ENCODE results near the gene SLC9A6. TPM values are rescaled to one million over a fixed set of nuclear protein-coding genes. Genes with fewer than 3 reads are reported as not detected.
"Not testable (repeated sequence)": the region's sequence is repeated elsewhere in the genome, so short reads cannot be mapped to it uniquely, and the experiment has no call there.

The SLC9A6 gene
- total RNA-seq, 1 donor from 2014 or later, result 15.5 TPM

DNA sequence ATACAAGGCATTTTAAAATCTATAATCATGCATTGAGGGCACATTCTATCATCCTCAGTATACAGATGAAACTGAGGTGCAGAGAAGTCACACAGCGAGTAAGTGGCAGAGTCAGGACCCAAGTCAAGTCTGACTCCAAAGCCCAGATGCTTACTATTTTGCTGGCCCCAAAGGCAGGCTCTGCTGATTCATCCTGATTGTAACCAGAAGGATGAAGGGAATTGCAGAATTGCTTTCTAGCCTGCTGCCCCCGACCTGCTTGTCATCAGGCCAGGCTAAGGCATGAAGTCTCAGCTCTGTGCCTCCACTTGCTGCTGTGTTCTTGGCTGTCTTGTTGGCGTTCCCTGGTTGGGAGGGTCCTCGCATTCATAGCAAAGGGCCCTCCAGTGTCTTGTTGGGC is 62.7 kb downstream of the SLC9A6 start:
- H3K27ac Mint-ChIP-seq (ENCODE audit: unreplicated experiment), result no peak overlapping the region
- TF ChIP-seq, protein P1, sequence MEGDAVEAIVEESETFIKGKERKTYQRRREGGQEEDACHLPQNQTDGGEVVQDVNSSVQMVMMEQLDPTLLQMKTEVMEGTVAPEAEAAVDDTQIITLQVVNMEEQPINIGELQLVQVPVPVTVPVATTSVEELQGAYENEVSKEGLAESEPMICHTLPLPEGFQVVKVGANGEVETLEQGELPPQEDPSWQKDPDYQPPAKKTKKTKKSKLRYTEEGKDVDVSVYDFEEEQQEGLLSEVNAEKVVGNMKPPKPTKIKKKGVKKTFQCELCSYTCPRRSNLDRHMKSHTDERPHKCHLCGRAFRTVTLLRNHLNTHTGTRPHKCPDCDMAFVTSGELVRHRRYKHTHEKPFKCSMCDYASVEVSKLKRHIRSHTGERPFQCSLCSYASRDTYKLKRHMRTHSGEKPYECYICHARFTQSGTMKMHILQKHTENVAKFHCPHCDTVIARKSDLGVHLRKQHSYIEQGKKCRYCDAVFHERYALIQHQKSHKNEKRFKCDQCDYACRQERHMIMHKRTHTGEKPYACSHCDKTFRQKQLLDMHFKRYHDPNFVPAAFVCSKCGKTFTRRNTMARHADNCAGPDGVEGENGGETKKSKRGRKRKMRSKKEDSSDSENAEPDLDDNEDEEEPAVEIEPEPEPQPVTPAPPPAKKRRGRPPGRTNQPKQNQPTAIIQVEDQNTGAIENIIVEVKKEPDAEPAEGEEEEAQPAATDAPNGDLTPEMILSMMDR (IDR thresholded peaks at IDR 0.05; ENCODE audit: partially characterized antibody, unreplicated experiment), result no peak
- no peak overlapping the region for H3K4me3 Mint-ChIP-seq (ENCODE audit: unreplicated experiment)

DNA sequence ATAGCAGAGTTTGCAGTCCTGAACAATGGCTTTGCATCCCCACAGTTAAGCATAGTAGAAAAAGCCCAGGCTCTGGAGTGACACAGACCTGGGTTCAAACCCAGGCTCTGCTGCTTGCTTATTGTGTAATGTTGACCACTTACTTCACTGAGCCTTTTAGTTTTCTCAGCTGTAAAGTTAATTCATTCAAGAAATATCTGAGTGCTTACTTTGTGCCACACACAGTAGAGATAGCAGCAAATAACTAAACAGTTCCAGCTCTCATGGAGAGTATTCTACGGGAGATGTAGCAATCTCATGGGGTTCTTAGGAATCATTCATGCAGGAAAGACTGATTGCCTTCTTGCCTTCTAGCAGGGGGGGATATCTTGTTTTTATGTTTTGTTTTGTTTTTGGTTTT is 63.2 kb downstream of the SLC9A6 start:
- Mint-ChIP-seq H3K27ac (ENCODE audit: unreplicated experiment) (no peak overlapping the region), H3K4me1 (ENCODE audit: low read depth, unreplicated experiment) (no peaks in the 10 kb centered on the region), H3K9me3 (ENCODE audit: unreplicated experiment) (no peaks in the 10 kb centered on the region), H3K36me3 (ENCODE audit: unreplicated experiment) (no peaks in the 10 kb centered on the region), H3K27me3 (ENCODE audit: unreplicated experiment) (peaks cover 2% of the 10 kb centered on the region), H3K4me3 (ENCODE audit: unreplicated experiment) (no peak overlapping the region)
- DNase-seq, result no peak
- TF ChIP-seq, protein P1 (IDR thresholded peaks at IDR 0.05; ENCODE audit: partially characterized antibody, unreplicated experiment), result no peak

More for the DNA sequence above, 62.7 kb downstream of the SLC9A6 start:
- H3K27me3 Mint-ChIP-seq (ENCODE audit: unreplicated experiment), result peaks cover 2% of the 10 kb centered on the region
- no peak for DNase-seq
- H3K4me1 Mint-ChIP-seq (ENCODE audit: low read depth, unreplicated experiment), result no peaks in the 10 kb centered on the region
- H3K9me3 Mint-ChIP-seq (ENCODE audit: unreplicated experiment), result no peaks in the 10 kb centered on the region
- H3K36me3 Mint-ChIP-seq (ENCODE audit: unreplicated experiment), result no peaks in the 10 kb centered on the region

DNA sequence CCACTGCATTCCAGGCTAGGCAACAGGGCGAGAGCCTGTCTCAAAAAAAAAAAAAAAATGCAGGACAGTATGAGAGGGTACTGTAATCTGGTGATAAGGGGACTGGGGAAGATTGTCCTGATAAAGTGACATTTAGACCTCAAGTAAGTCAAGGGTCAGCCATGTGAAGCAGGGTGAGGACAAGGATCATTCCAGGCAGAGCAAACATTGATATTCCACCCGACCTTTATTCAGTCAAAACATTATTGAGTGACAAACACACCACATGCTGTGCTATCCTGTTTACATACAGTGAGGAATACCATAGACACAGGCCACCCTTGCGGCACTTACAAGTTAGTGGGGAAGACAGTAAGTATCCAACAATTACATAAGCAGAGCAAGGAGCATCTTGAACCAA is 64.4 kb downstream of the SLC9A6 start:
- no peaks in the 10 kb centered on the region for H3K4me1 Mint-ChIP-seq (ENCODE audit: low read depth, unreplicated experiment)
- H3K27me3 Mint-ChIP-seq (ENCODE audit: unreplicated experiment), result peaks cover 2% of the 10 kb centered on the region
- H3K36me3 Mint-ChIP-seq (ENCODE audit: unreplicated experiment), result no peaks in the 10 kb centered on the region
- H3K4me3 Mint-ChIP-seq (ENCODE audit: unreplicated experiment), result no peak overlapping the region
- no peak for DNase-seq
- no peaks in the 10 kb centered on the region for H3K9me3 Mint-ChIP-seq (ENCODE audit: unreplicated experiment)
- H3K27ac Mint-ChIP-seq (ENCODE audit: unreplicated experiment), result no peak overlapping the region
- TF ChIP-seq, protein P1 (IDR thresholded peaks at IDR 0.05; ENCODE audit: partially characterized antibody, unreplicated experiment), result no peak

DNA sequence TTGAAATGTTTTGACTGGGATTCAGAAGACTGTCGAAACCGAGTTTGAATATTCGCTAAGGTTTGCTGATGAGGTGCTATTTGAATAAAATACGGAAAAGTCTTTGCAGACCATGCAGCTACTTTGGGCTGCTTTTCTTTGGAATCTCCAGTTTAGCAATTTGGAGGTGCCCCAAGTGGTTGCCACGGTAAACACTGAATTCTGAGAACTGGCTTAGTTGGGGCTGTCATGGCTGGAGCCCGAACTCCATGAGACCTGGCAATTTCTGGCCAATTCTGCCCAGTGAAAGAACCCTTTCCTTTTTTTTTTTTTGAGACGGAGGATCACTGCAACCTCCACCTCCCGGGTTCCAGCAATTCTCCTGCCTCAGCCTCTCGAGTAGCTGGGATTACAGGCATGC is 65.6 kb downstream of the SLC9A6 start:
- H3K4me1 Mint-ChIP-seq (ENCODE audit: low read depth, unreplicated experiment); DNase-seq; H3K36me3 Mint-ChIP-seq (ENCODE audit: unreplicated experiment); H3K27ac Mint-ChIP-seq (ENCODE audit: unreplicated experiment); H3K27me3 Mint-ChIP-seq (ENCODE audit: unreplicated experiment); H3K9me3 Mint-ChIP-seq (ENCODE audit: unreplicated experiment); H3K4me3 Mint-ChIP-seq (ENCODE audit: unreplicated experiment): not testable (repeated sequence)

DNA sequence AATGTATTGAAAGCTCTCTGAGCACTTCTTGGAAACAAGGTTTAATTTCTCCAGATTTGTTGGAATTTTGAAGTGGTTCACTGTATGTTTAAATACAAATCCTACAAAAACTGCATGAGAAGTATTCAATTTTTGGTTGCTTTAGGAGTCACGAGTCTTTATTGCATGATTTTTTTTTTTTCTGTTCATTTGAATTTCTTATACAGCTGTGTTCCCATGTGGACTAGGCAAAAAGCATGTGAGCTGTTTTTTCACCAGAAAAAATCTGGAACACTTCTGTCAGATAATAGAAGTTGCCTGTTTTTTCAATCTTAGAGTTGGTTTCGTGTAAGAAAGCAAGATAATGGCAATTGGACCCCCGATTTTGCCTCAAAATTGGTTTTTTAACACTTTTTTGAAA is 66.4 kb downstream of the SLC9A6 start:
- peaks cover 4% of the 10 kb centered on the region for H3K27me3 Mint-ChIP-seq (ENCODE audit: unreplicated experiment)
- H3K4me3 Mint-ChIP-seq (ENCODE audit: unreplicated experiment), result no peak overlapping the region
- no peak overlapping the region for H3K27ac Mint-ChIP-seq (ENCODE audit: unreplicated experiment)
- no peaks in the 10 kb centered on the region for H3K9me3 Mint-ChIP-seq (ENCODE audit: unreplicated experiment)
- no peaks in the 10 kb centered on the region for H3K4me1 Mint-ChIP-seq (ENCODE audit: low read depth, unreplicated experiment)
- no peak for DNase-seq
- no peaks in the 10 kb centered on the region for H3K36me3 Mint-ChIP-seq (ENCODE audit: unreplicated experiment)
- TF ChIP-seq, protein P1 (IDR thresholded peaks at IDR 0.05; ENCODE audit: partially characterized antibody, unreplicated experiment), result no peak

Measured in glutamatergic neuron (in vitro differentiated cells).